Renal pelvis (tissue), 4 donors: ENCODE measurements around the gene HDAC4. TPM values are rescaled to one million over a fixed set of nuclear protein-coding genes. Genes with fewer than 3 reads are reported as not detected.
"Not testable (repeated sequence)": the region's sequence is repeated elsewhere in the genome, so short reads cannot be mapped to it uniquely, and the experiment has no call there.

Experiments
- DNase-seq: peaks from one replicate; pipeline ENCODE4 v3.0.0-alpha.2; 2013
- polyA plus RNA-seq, 3 donors: library from polyadenylated mRNA; unstranded; fragments of 120-200 nt; gene quantifications; one replicate each; pipeline ENCODE4 v1.2.1, GENCODE V29; 2013; ENCODE audit not compliant: insufficient read length in 3 of 3

Gene HDAC4
- polyA plus RNA-seq, 3 donors = 13.7 to 23.9 (median 14.0) TPM

DNA sequence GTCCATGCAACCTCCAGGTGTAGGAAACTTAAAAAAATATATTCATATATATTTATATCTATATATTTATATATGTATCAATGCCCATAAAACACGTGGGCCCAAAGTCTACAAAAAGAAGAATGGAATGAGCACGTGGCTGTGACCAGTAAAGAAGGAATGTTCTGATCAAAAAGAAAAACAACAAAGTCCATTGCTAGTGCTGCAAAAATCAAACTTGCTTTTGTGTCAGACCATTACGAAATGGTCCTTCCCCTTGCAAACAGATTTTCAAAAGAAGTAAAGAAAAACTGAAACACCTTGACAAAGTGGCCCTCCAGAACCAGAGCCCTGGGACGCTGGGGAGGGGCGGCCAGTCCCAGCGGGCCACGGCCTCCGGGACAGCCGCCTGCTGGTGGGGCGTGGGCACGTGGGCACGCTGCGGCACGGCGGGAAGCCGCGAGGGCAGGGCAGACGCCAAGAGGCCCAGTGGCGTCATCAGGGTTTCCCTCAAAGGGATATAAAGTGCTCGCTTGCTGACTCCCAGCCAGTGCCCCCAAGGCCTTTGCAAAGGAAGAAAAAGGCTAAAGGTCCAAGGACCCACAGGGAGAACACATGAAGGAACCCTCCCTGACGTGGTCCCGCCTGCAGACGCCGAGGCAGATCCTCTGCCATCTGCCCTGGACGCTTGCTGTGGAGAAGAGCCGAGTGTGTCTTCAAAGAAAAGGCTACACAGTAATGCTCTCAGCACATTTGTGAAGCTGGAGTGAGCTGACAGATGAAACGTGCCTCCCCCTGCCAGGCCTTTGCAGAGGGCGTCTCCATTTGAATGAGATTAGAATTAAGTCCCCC lies 351.2 kb downstream of the HDAC4 start:
- no peak for DNase-seq

DNA sequence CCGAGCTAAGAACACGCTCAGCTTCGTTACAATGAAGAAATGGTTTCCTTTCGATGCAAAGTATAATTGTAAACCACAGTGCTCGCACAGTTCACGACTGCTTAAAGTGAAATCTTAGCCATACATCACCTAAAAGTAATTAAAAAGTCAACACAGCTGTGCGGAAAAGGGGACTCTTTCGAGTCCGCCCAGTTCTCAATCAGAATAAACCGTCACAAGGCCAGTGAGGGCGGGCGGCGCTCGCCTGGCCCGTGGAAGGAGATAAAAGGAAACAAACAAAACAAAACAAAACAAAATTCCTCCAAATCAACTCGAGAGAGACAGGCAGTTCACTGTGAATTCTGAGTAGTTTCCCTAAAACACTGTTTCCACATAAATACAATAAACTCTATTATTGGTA lies 352.1 kb downstream of the HDAC4 start:
- no peak for DNase-seq

- no peak for DNase-seq
These were observed 353.0 kb downstream of the HDAC4 start for GRCh38 chr2:239047861-239048260.

- DNase-seq = no peak
These were observed 353.4 kb downstream of the HDAC4 start for GRCh38 chr2:239047420-239047819.

- DNase-seq = no peak
These were observed 354.0 kb downstream of the HDAC4 start for GRCh38 chr2:239046822-239047221.

DNA sequence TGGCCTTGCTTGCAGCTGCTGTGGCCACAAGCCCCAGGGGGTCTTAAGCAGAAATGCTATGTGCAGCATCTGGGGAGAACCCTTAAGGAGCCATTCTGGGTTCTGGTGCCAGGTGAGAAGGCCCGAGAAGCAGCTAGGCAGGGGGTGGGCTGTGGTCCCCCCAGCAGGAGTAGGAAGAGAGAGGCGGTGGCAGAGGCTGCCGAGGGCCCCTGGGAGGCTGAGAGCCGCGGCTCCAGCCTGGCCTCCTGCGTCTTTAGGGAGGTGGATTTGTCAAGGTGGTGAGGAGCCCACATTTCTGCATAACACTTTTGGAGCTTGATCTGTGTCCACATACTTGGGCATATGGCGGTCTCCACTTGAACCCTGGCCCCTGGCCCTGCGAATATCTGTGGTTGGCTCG lies 356.5 kb downstream of the HDAC4 start:
- no peak for DNase-seq

GRCh38 chr2:239043326-239043725 lies 357.5 kb downstream of the HDAC4 start:
- DNase-seq = no peak

GRCh38 chr2:239042551-239043320 lies 358.1 kb downstream of the HDAC4 start:
- no peak for DNase-seq

GRCh38 chr2:239042046-239042445 lies 358.8 kb downstream of the HDAC4 start:
- no peak for DNase-seq

GRCh38 chr2:239041062-239041461 lies 359.8 kb downstream of the HDAC4 start:
- no peak for DNase-seq

DNA sequence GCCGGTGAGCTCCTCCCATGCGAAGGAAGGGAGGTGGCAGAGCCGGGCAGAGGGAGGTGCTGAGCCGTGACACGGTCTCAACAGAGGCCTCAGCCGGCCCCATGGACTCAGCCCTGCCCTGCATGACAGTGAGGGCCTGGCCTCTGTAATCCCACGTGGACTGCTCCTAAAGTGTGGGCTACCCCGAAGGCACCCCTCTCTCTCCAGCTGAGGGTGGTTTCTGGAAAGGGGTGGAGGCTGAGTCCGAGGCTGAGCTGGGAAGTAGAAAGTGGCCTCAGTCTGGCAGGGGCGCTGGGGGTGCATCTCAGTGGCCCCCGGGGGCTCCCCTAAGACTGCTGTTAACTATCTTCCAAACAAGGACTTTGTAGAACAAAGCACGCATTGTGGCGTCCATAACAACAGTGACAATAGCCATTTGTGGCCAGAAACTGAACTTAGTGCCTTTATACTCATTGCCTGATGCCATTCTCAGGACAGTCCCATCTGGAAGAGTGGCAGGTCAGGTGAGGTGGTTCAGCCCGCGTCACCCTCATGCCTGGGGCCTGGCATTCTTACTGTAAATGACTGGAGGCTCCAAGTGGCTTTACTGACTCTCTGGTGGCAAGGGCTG lies 360.6 kb downstream of the HDAC4 start:
- DNase-seq = no peak

- no peak for DNase-seq
These were observed 361.4 kb downstream of the HDAC4 start for GRCh38 chr2:239039479-239039861.

DNA sequence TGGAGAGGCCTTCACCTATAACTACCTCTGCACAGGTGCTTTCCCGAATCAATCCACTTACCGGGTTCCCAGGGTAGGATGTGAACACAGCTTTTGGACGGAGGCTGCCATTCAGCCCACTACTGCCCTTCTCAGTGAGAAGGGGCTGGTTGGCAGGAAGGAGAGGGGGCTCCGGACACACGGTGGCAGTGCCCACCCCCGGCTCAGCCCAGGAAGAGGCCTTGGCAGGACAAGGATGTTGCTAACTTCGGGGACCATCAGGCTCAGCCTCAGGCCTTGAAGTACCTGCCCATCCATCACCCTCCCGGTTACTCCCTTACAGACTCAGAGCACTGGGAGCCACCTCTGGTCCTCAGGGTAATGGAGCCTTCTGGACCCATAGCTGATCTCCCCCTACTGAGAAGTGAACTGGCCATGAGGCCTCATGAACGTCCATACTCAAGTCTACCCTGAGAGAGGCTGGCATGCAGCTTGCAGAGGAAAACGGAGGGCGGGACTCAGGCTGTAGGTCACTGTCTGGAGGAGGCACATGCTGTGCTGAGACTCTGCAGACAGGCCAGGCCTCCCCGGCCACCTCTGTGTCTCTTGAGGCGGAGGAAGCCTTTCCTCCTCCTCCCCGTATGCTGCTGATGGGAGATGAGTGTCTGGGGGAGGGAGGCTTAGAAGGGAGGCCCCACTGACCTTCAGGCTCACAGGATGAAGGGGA lies 361.9 kb downstream of the HDAC4 start:
- no peak for DNase-seq

GRCh38 chr2:239038284-239038683 lies 362.5 kb downstream of the HDAC4 start:
- not testable (repeated sequence) for DNase-seq

DNA sequence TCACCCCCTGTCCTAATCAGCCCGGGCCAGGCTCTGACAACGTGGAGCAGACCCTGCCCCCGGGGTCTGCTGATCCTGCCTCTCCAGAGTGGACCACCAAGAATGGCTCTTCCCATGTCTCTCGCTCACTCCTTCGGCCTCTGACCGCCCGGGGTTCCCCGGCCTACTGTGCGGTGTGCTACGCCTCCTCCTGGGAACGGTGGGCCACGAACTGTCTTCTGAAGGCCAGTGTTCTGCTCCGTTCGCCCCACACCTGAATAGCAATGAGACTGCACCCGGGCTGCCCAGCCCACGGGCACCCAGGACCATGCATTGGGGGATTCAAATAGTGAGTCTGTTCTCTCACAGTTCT lies 363.3 kb downstream of the HDAC4 start:
- DNase-seq = no peak

DNA sequence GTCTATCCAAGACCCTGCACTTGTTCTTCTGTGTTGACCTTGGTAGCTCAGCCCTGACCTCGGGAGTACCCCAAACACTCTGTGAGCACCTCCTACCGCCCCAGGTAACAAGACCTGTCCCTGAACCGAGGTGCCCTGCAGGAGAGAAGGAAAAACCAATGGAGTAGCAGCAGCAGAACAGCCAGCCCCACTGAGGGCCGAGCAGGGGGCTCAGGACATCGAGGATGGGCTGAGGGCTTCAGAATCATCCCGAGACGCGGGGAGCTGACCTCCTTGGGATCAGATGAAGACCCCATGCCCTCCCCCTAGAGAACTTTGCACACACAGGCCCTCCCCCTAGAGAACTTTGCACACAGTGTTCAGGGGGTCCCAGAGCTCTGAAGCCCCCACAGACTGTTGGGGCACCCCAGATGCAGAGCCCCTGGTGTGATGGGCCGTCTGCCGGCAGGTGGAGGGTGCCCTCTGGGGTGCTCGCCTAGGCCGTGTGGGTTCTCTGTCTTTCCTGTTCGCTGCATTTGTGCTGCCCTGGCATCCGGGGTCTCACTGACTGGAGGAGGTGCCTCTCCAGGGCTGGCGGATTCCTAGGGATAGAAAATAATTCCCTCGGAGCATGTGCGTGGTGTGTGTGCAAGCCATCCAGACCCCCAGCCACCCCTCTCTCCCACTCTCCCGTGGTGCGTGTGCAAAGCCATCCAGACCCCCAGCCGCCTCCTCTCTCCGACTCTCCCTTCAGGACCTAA lies 363.8 kb downstream of the HDAC4 start:
- no peak for DNase-seq

DNA sequence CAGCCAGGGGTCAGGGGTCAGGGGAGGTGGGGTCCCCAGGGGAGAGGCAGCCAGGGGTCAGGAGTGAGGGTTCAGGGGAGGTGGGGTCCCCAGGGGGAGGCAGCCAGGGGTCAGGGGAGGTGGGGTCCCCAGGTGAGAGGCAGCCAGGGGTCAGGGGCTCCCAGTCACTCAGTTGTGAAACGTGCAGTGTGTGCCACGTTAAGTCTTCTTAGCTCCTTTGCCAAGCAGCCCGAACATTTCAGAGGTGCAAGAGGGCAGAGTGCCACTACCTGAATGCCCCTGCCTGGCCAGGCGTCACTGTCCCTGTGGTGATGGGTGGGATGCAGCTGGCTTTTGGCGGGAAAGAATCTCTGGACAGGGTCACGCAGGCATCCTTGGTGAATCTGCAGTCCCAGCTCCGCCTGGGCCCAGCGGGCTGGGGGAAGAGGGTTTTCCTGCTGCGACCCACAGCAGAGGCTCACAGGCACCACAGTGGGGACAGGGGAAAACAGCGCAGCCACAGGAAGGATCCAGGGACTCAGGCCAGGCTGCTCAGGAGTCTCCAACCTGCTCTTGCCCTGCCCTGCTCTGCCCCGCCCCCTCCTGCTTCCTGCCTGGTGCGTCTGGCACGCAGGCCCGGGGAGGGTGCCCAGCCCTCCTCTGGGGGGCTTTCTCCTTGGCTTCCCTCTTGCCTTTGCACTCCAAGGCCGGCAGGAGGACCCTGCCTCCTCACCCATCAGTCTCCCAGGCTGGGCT lies 364.7 kb downstream of the HDAC4 start:
- DNase-seq = no peak

DNA sequence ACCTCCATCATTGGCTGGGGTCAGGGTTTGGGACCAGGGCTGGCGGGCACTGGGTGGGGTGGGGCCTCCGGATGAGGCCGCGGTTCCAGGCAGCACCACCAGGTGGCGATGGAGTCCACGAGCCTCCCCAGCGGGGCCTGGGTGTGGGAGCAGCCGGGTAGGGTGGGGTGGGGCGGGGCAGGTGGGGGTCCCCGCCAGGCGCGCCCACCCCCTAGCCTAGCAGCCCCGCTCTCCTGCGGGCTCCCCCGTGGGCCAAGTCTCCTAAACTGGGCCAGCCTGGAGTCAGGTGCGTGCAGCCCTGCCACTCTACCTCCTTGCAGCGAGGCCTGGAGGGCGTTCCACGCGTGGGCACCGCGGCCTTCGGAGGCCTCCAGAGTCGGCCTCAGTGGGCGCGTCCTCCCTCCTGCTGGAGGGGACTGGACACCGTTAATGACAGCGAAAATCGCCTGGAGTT lies 365.4 kb downstream of the HDAC4 start:
- no peak for DNase-seq

DNA sequence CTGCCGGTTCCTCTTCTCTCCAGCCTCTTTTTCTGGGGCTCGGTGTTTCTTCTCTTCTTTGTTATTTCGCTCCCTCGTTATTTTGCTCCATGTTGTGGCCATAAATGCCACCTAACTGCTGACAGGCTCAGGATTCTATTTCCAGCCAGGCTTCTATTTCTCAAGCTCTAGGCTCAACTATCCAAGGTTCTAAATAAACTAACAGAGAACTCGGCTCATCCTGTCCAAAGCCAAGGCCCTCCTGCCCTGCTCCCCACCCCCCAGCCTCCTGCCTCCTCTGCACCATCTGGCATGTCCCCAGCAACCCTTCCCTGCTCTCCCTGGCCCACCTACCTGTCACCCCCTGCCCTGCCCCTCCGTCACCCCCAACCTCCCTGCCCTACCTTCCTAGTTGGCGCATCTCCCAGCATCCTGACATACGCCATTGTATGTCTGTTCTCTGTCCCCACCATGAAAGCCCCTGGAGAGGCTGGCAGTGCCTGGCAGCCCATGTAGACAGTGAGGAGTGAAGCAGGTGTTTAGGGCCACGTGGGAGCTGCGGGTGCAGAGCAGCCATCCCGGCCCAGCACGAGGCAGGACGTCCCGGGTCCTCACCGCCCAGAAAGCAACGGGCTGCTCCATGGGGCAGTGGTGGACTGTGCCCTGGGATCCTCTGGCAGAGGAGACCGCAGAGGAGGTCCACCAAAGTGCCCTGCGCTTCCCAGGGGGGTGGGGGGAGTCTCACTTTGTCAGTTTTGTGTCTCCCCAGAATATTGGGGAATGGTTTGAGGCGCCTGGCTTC lies 366.1 kb downstream of the HDAC4 start:
- DNase-seq = no peak
